Chondrocyte (in vitro differentiated cells): Measurements from ENCODE around the gene FUT3. TPM values are rescaled to one million over a fixed set of nuclear protein-coding genes. Genes with fewer than 3 reads are reported as not detected.
"Not testable (repeated sequence)": the region's sequence is repeated elsewhere in the genome, so short reads cannot be mapped to it uniquely, and the experiment has no call there.

Source experiments
- DNase-seq: peaks from one replicate; pipeline ENCODE4 v3.0.0; 2021; ENCODE audit warnings: mixed read lengths, low spot score
- H3K27ac Mint-ChIP-seq: one replicate; pipeline ENCODE4 v1.8.0; 2021; ENCODE audit warnings: mild to moderate bottlenecking, moderate library complexity, mixed read lengths; ENCODE audit not compliant: unreplicated experiment
- H3K27me3 Mint-ChIP-seq: 2 replicates; pipeline ENCODE4 v1.8.0; 2021; ENCODE audit warnings: low read depth, mixed read lengths
- H3K36me3 Mint-ChIP-seq: 2 replicates; pipeline ENCODE4 v1.8.0; 2021; ENCODE audit warnings: low read depth, mixed read lengths
- H3K4me1 Mint-ChIP-seq: 2 replicates; pipeline ENCODE4 v1.8.0; 2021; ENCODE audit warnings: low read depth, mild to moderate bottlenecking, mixed read lengths
- H3K4me3 Mint-ChIP-seq: one replicate; pipeline ENCODE4 v1.8.0; 2021; ENCODE audit warnings: mild to moderate bottlenecking, moderate library complexity, mixed read lengths; ENCODE audit not compliant: unreplicated experiment
- H3K9me3 Mint-ChIP-seq: 2 replicates; pipeline ENCODE4 v1.8.0; 2021; ENCODE audit warnings: low read depth, mixed read lengths
- CTCF ChIP-seq: fragments of 200-600 bp; sonication (generic); IDR thresholded peaks from 2 replicates; pipeline ENCODE4 v1.5.0; 2021; ENCODE audit warnings: antibody characterized with exemption, mild to moderate bottlenecking, moderate library complexity
- total RNA-seq: library from RNA; stranded (reverse); gene quantifications from 3 replicates; pipeline ENCODE4 v1.2.1, GENCODE V29; 2021

FUT3 gene
- total RNA-seq, 1 donor from 2014 or later = not detected

GRCh38 chr19:5877427-5877826 is 26.2 kb upstream of the FUT3 start:
- no peak for DNase-seq
- Mint-ChIP-seq H3K27ac (no peak overlapping the region), H3K4me3 (no peak overlapping the region), H3K9me3 (no peaks in the 10 kb centered on the region), H3K4me1 (peaks cover 13% of the 10 kb centered on the region), H3K36me3 (no peaks in the 10 kb centered on the region), H3K27me3 (no peaks in the 10 kb centered on the region)
- no peak for TF ChIP-seq CTCF

GRCh38 chr19:5874496-5874895 is 23.2 kb upstream of the FUT3 start:
- H3K27me3 Mint-ChIP-seq, H3K27ac Mint-ChIP-seq, DNase-seq, H3K9me3 Mint-ChIP-seq, H3K4me3 Mint-ChIP-seq, H3K36me3 Mint-ChIP-seq, H3K4me1 Mint-ChIP-seq: not testable (repeated sequence)

GRCh38 chr19:5873617-5874199 is 22.5 kb upstream of the FUT3 start:
- no peak for DNase-seq
- Mint-ChIP-seq H3K9me3 (no peaks in the 10 kb centered on the region), H3K36me3 (no peaks in the 10 kb centered on the region), H3K4me1 (peaks cover 3% of the 10 kb centered on the region), H3K27ac (no peak overlapping the region), H3K27me3 (peaks cover 2% of the 10 kb centered on the region), H3K4me3 (no peak overlapping the region)
- TF ChIP-seq CTCF = no peak

GRCh38 chr19:5870986-5871394 is 19.7 kb upstream of the FUT3 start:
- H3K27me3 Mint-ChIP-seq = peaks cover 6% of the 10 kb centered on the region
- no peaks in the 10 kb centered on the region for H3K36me3 Mint-ChIP-seq
- no peak for TF ChIP-seq CTCF
- no peak for DNase-seq
- peak overlapping the region; percentile 36 for H3K27ac Mint-ChIP-seq
- H3K4me3 Mint-ChIP-seq = no peak overlapping the region
- no peaks in the 10 kb centered on the region for H3K9me3 Mint-ChIP-seq
- peaks cover 3% of the 10 kb centered on the region for H3K4me1 Mint-ChIP-seq

GRCh38 chr19:5867201-5868136 is 16.2 kb upstream of the FUT3 start:
- H3K4me3 Mint-ChIP-seq = no peak overlapping the region
- H3K27ac Mint-ChIP-seq = no peak overlapping the region
- peaks cover 11% of the 10 kb centered on the region for H3K27me3 Mint-ChIP-seq
- peaks cover 3% of the 10 kb centered on the region for H3K4me1 Mint-ChIP-seq
- no peak for TF ChIP-seq CTCF
- no peak for DNase-seq
- no peaks in the 10 kb centered on the region for H3K9me3 Mint-ChIP-seq
- no peaks in the 10 kb centered on the region for H3K36me3 Mint-ChIP-seq
